ENCODE results near the gene SERPINF2.
"Not testable (repeated sequence)": the region's sequence is repeated elsewhere in the genome, so short reads cannot be mapped to it uniquely, and the experiment has no call there.

Gene SERPINF2
- total RNA-seq, result 1.4 to 3.1 reads per million in 2 donors

GRCh38 chr17:1742371-1743087 lies at the start of gene SERPINF2:
Gene SERPINF2 (plus strand): TSS chr17:1742871. CDS start chr17:1744996, 2,125 bp downstream.
- no peak for DNase-seq

- no peak for DNase-seq
Observed at GRCh38 chr17:1693339-1693738, 49.3 kb upstream of the SERPINF2 start.

DNA sequence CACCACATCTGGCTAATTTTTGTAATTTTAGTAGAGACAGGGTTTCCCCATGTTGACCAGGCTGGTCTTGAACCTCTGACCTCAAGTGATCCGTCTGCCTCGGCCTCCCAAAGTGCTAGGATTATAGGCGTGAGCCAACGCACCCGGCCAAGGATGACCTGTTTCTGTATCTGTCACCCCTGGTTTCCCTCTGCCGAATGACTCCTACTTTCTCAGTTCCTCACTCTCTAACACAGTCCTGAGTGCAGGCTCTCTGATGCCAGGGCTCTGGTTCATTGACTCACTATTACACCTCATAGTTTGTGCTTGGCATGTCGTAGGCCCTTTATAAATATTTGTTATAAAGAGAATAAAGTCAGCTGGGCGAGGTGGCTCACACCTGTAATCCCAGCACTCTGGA lies 47.3 kb upstream of the SERPINF2 start:
- DNase-seq, result no peak

DNA sequence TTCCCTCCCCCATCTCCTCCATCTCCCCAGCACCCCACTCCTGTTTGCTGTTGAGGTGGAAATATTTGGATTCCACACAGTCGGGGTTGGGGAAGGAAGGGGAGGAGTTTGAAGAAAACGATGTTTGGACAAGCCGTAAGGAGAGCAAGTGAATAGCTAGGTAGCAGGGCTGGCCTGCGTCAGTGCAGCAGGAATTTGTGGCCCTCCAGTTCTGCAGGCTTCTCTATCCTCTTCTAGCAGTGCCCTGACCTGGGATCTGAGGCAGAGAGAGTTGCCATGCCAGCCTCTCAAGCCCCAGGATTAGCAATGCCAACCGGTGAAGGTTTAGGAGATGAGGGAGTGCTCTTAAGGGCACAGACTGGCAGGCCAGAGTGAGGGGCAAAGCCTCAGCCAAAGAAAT lies 45.0 kb upstream of the SERPINF2 start:
- DNase-seq, result no peak

DNA sequence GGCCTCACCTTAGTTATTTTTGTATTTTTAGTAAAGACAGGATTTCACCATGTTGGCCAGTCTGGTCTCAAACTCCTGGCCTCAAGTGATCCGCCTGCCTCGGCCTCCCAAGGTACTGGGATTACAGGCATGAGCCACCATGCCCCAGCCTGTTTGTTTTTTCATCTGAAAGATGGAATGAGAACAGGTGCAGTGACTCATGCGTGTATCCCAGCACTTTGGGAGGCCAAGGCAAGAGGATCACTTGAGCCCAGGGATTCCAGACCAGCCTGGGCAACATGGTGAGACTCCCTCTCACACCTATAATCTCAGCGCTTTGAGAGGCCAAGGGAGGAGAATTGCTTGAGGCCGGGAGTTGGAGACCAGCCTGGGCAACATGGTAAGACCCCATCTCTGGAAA lies 42.8 kb upstream of the SERPINF2 start:
- DNase-seq, result not testable (repeated sequence)

DNA sequence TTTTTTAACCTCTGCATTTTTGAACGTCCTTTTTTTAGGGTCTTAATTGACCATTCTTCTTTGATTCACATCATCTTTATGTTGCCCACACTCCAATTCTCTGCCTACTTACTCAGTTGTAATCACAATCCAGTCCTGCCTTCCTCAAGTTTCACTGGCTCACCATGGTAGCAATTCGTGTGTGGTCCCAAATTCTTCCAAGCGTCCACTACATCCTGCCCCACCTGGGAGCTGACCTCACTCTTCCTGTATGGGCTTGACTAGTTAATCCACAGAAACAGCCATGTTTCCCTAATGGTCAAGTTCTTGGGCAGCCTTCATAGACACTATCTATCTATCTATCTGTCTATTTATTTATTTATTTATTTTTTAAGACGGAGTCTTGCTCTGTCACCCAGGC lies 39.6 kb upstream of the SERPINF2 start:
- no peak for DNase-seq

DNA sequence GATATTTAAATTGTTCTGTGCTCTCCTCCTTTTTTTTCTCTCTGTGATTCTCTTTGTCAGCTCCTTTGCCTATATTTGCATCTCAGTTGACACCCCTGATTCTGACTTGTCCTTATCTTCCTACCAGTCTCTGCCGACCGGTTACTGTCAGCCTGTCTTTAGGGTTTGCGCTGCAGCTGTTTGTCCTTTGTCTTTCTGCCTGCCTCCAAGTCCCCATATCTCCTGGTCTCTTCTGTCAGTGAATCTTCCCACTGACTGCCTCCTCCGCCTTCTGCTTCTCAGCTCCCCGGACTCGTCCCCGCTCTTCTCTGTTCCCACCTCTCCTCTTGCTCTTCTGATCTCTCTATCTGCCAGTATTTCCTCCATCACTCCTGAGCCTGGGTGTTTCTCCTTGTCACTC lies 37.7 kb upstream of the SERPINF2 start:
- DNase-seq, result no peak

- no peak for DNase-seq
Observed at GRCh38 chr17:1707107-1707506, 35.6 kb upstream of the SERPINF2 start.

- DNase-seq, result not testable (repeated sequence)
Observed at GRCh38 chr17:1708791-1709346, 33.8 kb upstream of the SERPINF2 start.

DNA sequence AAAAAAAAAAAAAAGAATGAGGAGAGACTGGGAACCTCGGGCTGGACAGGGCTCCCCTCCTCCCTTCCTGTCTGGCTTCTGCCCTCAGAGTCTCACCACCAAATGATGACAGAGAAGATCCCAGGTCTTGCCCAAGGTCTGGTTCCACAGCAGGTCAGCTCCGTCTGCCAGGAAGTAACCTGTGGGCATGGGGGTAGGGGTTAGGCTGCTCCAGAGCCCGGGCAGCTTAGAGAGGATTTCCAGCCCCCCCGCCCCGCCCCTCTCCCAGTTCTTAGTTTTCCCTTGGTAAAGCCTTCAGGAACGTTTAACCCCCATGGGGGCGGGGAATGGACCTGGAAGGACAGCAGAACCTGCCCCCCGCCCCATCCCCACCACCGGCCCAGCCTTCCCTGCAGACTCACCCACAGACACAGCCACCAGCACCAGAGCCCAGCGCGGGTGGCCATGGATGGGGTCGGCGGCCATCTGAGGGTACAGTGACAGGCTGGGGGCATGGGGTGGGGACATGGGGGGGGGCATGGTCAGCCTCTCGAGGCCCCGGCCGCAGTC lies 33.2 kb upstream of the SERPINF2 start:
- DNase-seq, result no peak

DNA sequence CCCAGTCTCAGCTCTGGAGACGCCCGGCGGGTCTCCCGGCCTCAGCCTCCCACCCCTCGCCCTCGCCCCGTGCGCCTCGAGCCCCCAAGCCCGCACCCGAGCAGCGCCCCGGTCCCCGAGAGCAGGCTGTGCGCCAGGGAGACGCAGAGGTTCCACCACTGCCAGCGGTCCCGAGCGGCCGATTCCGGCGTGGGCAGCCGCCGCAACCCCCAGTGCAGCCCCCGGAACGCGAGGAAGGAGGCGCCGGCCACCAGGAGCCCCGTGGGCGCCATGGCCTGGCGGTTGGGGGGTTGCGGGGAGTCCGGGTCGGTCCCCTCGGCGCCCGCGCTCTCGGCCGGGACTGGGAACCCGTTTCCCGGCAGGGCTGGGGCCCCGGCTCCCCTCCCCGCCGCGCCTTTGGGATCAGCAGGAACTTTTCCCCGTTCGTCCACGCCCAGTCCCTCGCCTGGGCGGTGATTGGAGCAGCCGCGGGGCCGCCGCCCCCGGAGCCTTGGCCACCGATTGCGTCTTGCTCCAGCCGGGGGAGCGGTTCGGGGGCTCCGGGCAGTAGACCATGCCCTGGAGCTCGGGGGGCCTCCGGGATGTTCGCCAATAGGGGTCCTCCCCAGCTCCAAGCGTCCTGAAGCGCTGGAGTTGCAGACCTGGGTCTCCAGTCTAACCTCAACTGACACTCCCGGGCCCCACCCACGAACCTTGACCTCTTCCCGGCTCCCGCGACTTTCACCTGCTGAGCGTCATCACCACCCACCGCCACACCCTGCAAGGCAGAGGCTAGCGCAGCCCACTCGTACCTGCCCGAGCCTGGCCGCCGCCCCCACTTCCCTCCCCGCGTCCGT lies 32.5 kb upstream of the SERPINF2 start, which contains the start of gene TLCD2:
TLCD2 (minus strand) TSS at position 407 of the 836 bp plus-strand sequence; CDS start at position 272, 135 bp downstream.
- DNase-seq, result no peak

DNA sequence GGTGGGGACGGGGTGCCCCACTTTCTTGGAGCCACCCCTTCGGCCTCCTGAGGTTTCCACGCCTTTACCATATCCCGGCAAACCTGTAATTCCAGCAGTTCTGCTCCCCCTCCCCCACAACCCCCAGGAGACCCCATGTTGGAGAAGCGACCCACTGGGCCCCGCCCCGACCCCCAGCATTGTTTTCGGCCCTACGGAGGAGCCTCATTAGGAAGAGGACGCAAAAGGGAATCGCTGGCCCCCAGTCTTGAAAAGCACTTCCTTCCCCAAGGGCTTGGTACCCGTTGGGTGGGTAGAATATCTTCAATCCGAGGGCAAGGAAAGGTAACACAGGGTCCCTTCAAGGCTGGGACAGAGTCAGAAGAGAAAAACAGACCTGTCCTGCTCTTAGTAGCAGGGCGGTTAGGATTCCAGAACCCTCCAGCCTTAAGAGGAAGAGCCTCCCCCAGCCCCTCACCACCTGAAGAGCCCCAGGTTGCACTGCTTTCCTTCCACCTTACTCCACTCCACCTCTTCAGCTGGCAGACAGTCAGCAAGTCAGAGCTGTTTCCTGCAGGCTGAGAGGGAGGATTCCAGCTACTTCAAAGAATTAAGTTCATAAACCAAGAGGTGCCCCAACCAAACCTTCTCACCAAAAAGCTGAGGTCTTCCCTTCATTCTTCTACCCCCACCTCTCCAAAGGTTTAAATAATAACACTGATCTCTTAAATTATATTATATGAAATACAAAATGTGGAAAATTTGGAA lies 31.7 kb upstream of the SERPINF2 start:
- DNase-seq, result no peak

GRCh38 chr17:1711804-1712203 lies 30.9 kb upstream of the SERPINF2 start:
- no peak for DNase-seq

- no peak for DNase-seq
Observed at GRCh38 chr17:1712271-1712670, 30.4 kb upstream of the SERPINF2 start.

DNA sequence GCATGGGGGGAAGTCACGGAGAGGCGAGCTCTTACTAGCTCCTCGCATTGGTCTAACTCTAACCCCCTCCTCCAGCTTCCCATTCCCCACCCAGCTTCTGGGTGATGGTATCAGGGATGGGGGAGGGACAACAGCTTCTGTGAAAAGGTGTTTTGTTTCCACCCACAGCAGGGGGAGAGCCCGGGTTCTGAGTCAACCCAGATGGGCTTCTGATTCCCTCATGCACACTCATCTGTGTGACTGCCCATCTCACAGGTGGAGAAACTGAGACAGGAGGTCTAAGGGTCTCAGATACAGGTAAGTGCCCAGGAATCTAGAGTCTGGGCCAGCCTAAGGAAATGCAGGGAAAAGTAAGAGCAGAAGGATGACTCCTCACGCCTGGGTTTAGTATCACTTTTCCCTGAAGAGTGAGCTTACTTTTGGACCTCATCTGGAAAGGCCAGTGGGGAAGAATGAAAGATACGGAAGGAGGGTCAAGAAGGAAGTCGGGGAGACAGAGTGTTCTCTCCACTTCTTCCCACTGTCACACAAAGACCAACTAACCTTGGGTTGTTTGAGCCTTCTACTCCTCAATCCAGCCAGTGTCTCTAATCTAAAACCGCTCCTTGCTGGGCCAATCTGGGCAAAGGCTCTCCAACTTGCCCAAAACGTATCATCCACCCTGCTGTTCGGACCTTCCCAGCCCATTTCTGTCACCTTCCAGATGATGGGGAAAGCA lies 29.4 kb upstream of the SERPINF2 start:
- DNase-seq, result no peak

DNA sequence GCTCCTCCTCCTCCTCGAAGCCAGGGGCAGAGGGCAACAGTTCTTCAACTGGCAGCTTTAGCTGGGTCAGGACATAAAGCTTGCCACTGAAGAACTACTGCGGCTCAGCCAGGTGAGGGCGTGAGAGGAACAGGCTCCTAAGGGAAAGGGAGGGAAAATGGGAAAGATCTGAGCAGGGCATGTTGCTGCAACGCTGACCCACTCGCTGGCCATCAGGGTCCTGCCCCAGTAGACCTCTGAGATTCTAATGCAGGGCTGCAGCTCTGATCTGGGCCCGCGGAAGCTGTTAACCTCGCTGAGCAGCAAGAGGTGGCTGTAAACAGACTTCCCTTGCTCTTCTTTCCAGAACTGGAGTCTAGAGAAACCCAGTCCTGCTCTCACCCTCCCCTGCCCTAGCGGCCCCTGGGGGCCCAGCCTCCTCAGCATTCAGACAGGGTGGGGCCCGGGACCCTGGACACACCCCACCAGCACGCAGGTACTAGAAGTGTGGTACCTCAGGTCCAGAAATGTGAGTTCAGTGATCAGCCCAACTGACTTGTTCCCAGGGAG lies 28.7 kb upstream of the SERPINF2 start:
- DNase-seq, result no peak

DNA sequence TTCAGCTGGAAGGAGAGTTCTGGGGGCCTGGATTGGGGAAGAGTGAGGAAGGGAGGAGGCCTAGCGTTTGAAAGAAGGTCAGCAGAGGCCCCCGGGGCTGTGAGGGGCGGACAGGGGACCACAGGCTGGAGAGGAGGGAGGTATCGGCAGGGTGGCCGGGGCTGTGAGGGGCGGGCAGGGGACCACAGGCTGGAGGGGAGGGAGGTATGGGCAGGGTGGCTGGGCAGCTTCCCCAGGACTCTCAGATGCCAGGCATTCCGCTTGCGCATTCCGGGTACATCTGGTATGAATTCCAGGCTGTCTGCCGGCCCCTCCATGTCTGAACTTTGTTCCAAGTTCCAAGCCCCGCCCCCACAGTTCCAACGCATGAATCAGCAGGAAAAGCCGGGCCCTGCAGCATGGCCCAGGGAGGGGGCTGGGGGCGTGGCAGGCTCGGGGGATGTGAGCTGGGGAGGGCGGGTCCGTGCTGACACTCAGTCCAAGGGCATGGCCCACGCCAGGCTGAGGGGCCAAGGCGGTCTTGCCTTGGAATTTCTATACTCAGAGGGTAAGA lies 28.2 kb upstream of the SERPINF2 start:
- no peak for DNase-seq

DNA sequence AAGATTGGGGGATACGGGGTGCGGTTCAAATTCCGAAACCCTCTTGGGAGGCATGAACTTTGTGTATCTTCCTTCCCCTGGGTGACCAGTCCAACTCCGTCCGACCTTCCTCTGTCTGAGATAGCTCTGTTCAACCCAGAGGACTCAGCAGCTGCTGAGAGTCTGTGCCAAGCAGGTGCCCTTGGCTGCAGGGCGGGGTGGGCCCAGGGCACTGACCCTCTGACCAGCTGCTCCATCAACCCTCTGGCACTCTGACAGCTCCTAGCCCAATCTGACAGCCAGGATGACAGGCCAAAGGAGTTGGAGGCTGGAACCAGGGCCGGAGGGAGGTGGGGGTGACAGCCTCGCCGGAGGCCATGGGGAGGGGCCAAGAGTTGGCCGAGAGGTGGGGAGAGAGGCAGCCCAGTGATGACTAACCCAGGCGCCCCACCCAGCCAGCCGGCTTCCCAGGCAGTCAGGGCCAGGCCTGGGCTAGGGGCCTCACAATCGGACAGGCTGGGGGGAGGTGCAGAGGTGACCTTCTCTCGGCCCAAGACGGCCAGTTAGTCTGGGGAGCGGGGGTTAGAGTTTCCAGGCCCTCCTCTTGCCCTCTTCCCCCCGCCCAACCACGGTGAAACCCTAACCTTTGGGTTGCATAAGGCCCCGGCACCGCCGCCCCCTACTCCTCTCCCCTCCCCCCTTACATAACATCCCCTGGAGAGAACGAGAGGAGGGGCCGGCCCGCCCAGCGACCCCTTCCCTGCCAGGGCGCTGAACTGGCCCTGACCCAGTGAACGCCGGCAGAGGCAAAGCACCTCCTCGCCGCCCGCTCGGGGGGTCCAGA lies 27.5 kb upstream of the SERPINF2 start:
- no peak for DNase-seq

DNA sequence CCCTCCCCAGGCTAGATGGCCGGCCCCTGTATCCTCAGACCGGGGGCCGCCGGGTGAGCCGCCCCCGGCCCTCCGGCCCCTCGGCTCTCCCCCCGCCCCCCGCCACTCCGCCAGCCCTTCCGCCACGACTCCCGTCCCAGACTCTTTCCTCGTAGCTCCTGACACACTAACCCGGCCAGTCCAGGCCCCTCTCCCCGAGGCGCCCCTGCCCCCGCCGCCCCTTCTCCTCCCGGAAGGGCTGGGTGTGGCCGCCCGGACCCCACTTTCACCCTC lies 26.9 kb upstream of the SERPINF2 start:
- DNase-seq, result no peak

- DNase-seq, result peak; percentile 99
Observed at GRCh38 chr17:1716076-1716911, 26.4 kb upstream of the SERPINF2 start.
